SK-N-SH (cell line): ENCODE results near the gene PANK4. TPM values are rescaled to one million over a fixed set of nuclear protein-coding genes. Genes with fewer than 3 reads are reported as not detected.

Source experiments
- CTCF ChIA-PET: fragments of 300-600, 350-600 bp; formaldehyde crosslinking; extraction: SDS; loops from one replicate; lab custom pipeline; 2021; lab: Yijun Ruan, JAX
- POLR2A ChIA-PET: fragments of 350-600 bp; sonication (Branson Sonifier 250); formaldehyde crosslinking; extraction: SDS; loops from one replicate; lab custom pipeline; 2020; ENCODE audit warnings: antibody characterized with exemption, inconsistent platforms; lab: Yijun Ruan, JAX
- DNase-seq: peaks from one replicate; pipeline ENCODE4 v3.0.0; 2012
- H2AFZ ChIP-seq: fragments of 200-600 bp; sonication (generic); 2 replicates; pipeline ENCODE4 v1.8.1; 2016; ENCODE audit warnings: antibody characterized with exemption, mild to moderate bottlenecking, low read depth
- H3F3A ChIP-seq: fragments of 200-600 bp; sonication (generic); replicated peaks from 2 replicates; pipeline ENCODE3; 2016; ENCODE audit warnings: antibody characterized with exemption, mild to moderate bottlenecking; ENCODE audit not compliant: insufficient read depth
- H3K27ac ChIP-seq, 2 experiments: fragments of 200-500 bp in 1 of 2; fragments of 200-600 bp in 1 of 2; sonication (Bioruptor generic) in 1 of 2; sonication (generic), shearing (Covaris generic) in 1 of 2; 2 replicates each; pipeline versions ENCODE4 v1.5.1 to v1.6.1; 2014 to 2016; ENCODE audit warnings: low read depth in 2 of 2, inconsistent platforms in 1 of 2, low read length in 1 of 2, mild to moderate bottlenecking in 1 of 2, mixed read lengths in 1 of 2
- H3K27me3 ChIP-seq: fragments of 200-600 bp; sonication (generic), shearing (Covaris generic); 2 replicates; pipeline ENCODE4 v1.6.1; 2016; ENCODE audit warnings: mixed run types; ENCODE audit not compliant: insufficient read depth
- H3K36me3 ChIP-seq, 2 experiments: fragments of 200-500 bp in 1 of 2; fragments of 200-600 bp in 1 of 2; sonication (Bioruptor generic) in 1 of 2; sonication (generic) in 1 of 2; replicated peaks in 1 of 2; 2 replicates each; pipeline versions ENCODE3 to v1.5.1; 2014 to 2016; ENCODE audit warnings: low read length in 1 of 2, mild to moderate bottlenecking in 1 of 2; ENCODE audit not compliant: insufficient read depth in 2 of 2, control insufficient read depth in 1 of 2
- H3K4me1 ChIP-seq, 2 experiments: fragments of 200-500 bp in 1 of 2; fragments of 200-600 bp in 1 of 2; sonication (Bioruptor generic) in 1 of 2; sonication (generic), shearing (Covaris generic) in 1 of 2; 2 replicates each; pipeline versions ENCODE4 v1.5.1 to v1.6.1; 2014 to 2016; ENCODE audit warnings: low read depth in 1 of 2, low read length in 1 of 2, mixed run types in 1 of 2; ENCODE audit not compliant: insufficient read depth in 2 of 2, control insufficient read depth in 1 of 2
- H3K4me2 ChIP-seq: fragments of 200-600 bp; sonication (generic), shearing (Covaris generic); 2 replicates; pipeline ENCODE4 v1.6.1; 2017; ENCODE audit warnings: mixed run types
- H3K4me3 ChIP-seq, 2 experiments: fragments of 200-500 bp in 1 of 2; fragments of 200-600 bp in 1 of 2; sonication (Bioruptor generic) in 1 of 2; sonication (generic), shearing (Covaris generic) in 1 of 2; 2 replicates each; pipeline versions ENCODE4 v1.5.1 to v1.8.1; 2014 to 2016; ENCODE audit warnings: low read depth in 2 of 2, inconsistent platforms in 1 of 2, low read length in 1 of 2, mild to moderate bottlenecking in 1 of 2, mixed read lengths in 1 of 2, moderate library complexity in 1 of 2
- H3K79me2 ChIP-seq: fragments of 200-600 bp; sonication (generic); 2 replicates; pipeline ENCODE4 v1.8.1; 2017; ENCODE audit warnings: mild to moderate bottlenecking; ENCODE audit not compliant: insufficient read depth
- H3K9ac ChIP-seq: fragments of 200-600 bp; sonication (generic); 2 replicates; pipeline ENCODE4 v1.6.1; 2017; ENCODE audit warnings: mixed run types
- H3K9me2 ChIP-seq: fragments of 200-600 bp; sonication (generic); 2 replicates; pipeline ENCODE4 v1.6.1; 2017; ENCODE audit warnings: mixed run types
- H3K9me3 ChIP-seq: fragments of 200-600 bp; sonication (generic); 2 replicates; pipeline ENCODE4 v1.6.1; 2017; ENCODE audit warnings: mixed run types, mild to moderate bottlenecking, moderate library complexity
- H4K20me1 ChIP-seq: fragments of 200-600 bp; sonication (generic); 2 replicates; pipeline ENCODE4 v1.6.1; 2017; ENCODE audit warnings: mild to moderate bottlenecking, mixed run types; ENCODE audit not compliant: insufficient read depth
- CHD2 ChIP-seq: fragments of 150-350 bp; IDR thresholded peaks from 2 replicates; pipeline ENCODE4 v1.6.1; 2018; ENCODE audit warnings: low read length; ENCODE audit not compliant: partially characterized antibody
- EP300 ChIP-seq, 2 experiments: IDR thresholded peaks; 2 replicates each; pipeline versions ENCODE4 v1.4.0 to v1.6.1; 2012; ENCODE audit warnings: borderline replicate concordance in 1 of 2, low read depth in 1 of 2, low read length in 1 of 2
- NRF1 ChIP-seq: IDR thresholded peaks from 2 replicates; pipeline ENCODE4 v1.6.1; 2012; ENCODE audit warnings: low read depth, mild to moderate bottlenecking, low read length
- PBX3 ChIP-seq: IDR thresholded peaks from 2 replicates; pipeline ENCODE4; 2012
- POLR2AphosphoS5 ChIP-seq: IDR thresholded peaks from 2 replicates; pipeline ENCODE4 v1.6.1; 2012; ENCODE audit warnings: low read depth, low read length
- RFX5 ChIP-seq: IDR thresholded peaks from 2 replicates; pipeline ENCODE4 v1.6.1; 2012; ENCODE audit warnings: mild to moderate bottlenecking, improper control_type of control experiment, low read length
- RXRA ChIP-seq: IDR thresholded peaks from 2 replicates; pipeline ENCODE4 v1.4.0; 2012; ENCODE audit warnings: low read depth, mild to moderate bottlenecking, borderline replicate concordance
- SMC3 ChIP-seq: IDR thresholded peaks from 2 replicates; pipeline ENCODE4 v1.6.1; 2012; ENCODE audit warnings: low read depth, low read length, improper control_type of control experiment
- WGBS: methylation state at CpG from one replicate; pipeline ENCODE4 v1.1.6; 2017; ENCODE audit warnings: low lambda C conversion rate; 5-methylcytosine and 5-hydroxymethylcytosine counted together
- polyA plus RNA-seq, 3 experiments: library from polyadenylated mRNA; depleted of rRNA; stranded (reverse); fragments of >200 nt; gene quantifications; 2 replicates each; pipeline ENCODE4 v1.2.3, GENCODE V29; 2012
- TF ChIP-seq, protein P1 (sequence below): IDR thresholded peaks from 2 replicates; pipeline ENCODE4 v1.4.0; 2012; ENCODE audit warnings: low read depth, borderline replicate concordance
- TF ChIP-seq, protein P2 (sequence below): fragments of 150-350 bp; IDR thresholded peaks from 2 replicates; pipeline ENCODE4 v1.6.1; 2016; ENCODE audit warnings: mild to moderate bottlenecking, low read depth, low read length
- TF ChIP-seq, protein P3 (sequence below): IDR thresholded peaks from 2 replicates; pipeline ENCODE4 v1.4.0; 2012; ENCODE audit warnings: low read depth, borderline replicate concordance
- TF ChIP-seq, protein P4 (sequence below): fragments of 150-350 bp; IDR thresholded peaks from 2 replicates; pipeline ENCODE4 v1.6.1; 2017; ENCODE audit warnings: antibody characterized with exemption, low read length, low read depth, borderline replicate concordance

PANK4 gene
- polyA plus RNA-seq, 1 of the 3 experiments (the other 2 are of a cell fraction) = 16.6 TPM

DNA sequence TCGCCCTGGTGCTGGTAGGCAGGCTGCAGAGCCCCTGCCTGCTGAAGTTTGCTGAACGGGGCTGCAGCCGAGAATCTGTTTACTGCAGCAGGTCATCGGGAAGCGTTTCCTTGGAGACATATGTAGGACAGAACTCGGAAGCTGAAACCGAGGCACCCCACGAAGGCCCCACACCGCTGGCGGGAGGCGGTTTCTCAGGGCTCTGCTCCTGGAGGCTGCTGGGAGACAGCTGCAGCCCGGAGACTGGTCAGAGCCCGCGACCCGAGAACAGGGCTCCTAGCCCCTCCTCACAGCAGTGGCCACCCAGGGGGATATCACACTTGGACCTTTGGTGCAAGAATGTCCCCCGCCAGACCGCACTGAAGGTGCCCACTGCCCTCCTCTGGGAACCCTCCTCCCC, 63.0 kb downstream of the PANK4 start:
- H4K20me1 ChIP-seq = no peaks in the 10 kb centered on the region
- H3K27me3 ChIP-seq = no peaks in the 10 kb centered on the region
- POLR2A ChIA-PET = no interaction called here
- H3K27ac ChIP-seq = no peak overlapping the region
- peaks cover 0 to 45% of the 10 kb centered on the region in 2 experiments; a peak in 1 of 4 replicates for H3K4me1 ChIP-seq
- H3K4me3 ChIP-seq = no peak overlapping the region
- no peak overlapping the region for H3K9ac ChIP-seq
- no peak for DNase-seq
- no peaks in the 10 kb centered on the region for H3K9me2 ChIP-seq
- CTCF ChIA-PET = interaction anchor here (0.9 to 1.8 kb wide), 3 partner anchors 49 to 268 kb away, joined by 3 to 9 read pairs (median 3); no protein-coding TSS in a partner anchor
- H3K36me3 ChIP-seq = no peaks in the 10 kb centered on the region
- H2AFZ ChIP-seq = no peak overlapping the region
- H3F3A ChIP-seq = no peaks in the 10 kb centered on the region
- WGBS = 67% methylated on average over 9 of the region's 17 CpGs
- H3K79me2 ChIP-seq = no peaks in the 10 kb centered on the region
- no peaks in the 10 kb centered on the region for H3K9me3 ChIP-seq
- H3K4me2 ChIP-seq = no peak overlapping the region
- TF ChIP-seq, protein P1, sequence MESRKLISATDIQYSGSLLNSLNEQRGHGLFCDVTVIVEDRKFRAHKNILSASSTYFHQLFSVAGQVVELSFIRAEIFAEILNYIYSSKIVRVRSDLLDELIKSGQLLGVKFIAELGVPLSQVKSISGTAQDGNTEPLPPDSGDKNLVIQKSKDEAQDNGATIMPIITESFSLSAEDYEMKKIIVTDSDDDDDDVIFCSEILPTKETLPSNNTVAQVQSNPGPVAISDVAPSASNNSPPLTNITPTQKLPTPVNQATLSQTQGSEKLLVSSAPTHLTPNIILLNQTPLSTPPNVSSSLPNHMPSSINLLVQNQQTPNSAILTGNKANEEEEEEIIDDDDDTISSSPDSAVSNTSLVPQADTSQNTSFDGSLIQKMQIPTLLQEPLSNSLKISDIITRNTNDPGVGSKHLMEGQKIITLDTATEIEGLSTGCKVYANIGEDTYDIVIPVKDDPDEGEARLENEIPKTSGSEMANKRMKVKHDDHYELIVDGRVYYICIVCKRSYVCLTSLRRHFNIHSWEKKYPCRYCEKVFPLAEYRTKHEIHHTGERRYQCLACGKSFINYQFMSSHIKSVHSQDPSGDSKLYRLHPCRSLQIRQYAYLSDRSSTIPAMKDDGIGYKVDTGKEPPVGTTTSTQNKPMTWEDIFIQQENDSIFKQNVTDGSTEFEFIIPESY = no peak
- no peak for TF ChIP-seq NRF1

- H3K27me3 ChIP-seq = no peaks in the 10 kb centered on the region
- H4K20me1 ChIP-seq = no peaks in the 10 kb centered on the region
- DNase-seq = no peak
- no peak overlapping the region for H3K4me3 ChIP-seq
- TF ChIP-seq, protein P2, sequence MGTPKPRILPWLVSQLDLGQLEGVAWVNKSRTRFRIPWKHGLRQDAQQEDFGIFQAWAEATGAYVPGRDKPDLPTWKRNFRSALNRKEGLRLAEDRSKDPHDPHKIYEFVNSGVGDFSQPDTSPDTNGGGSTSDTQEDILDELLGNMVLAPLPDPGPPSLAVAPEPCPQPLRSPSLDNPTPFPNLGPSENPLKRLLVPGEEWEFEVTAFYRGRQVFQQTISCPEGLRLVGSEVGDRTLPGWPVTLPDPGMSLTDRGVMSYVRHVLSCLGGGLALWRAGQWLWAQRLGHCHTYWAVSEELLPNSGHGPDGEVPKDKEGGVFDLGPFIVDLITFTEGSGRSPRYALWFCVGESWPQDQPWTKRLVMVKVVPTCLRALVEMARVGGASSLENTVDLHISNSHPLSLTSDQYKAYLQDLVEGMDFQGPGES = no peak
- TF ChIP-seq RFX5 (no peak), PBX3 (no peak), EP300 (IDR thresholded peaks at IDR 0.05; ENCODE audit: borderline replicate concordance in 1 of 2, low read depth in 1 of 2, low read length in 1 of 2) (no peak), POLR2AphosphoS5 (no peak), RXRA (no peak), CHD2 (no peak), SMC3 (no peak)
- TF ChIP-seq, protein P3, sequence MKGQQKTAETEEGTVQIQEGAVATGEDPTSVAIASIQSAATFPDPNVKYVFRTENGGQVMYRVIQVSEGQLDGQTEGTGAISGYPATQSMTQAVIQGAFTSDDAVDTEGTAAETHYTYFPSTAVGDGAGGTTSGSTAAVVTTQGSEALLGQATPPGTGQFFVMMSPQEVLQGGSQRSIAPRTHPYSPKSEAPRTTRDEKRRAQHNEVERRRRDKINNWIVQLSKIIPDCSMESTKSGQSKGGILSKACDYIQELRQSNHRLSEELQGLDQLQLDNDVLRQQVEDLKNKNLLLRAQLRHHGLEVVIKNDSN = no peak
- TF ChIP-seq, protein P4, sequence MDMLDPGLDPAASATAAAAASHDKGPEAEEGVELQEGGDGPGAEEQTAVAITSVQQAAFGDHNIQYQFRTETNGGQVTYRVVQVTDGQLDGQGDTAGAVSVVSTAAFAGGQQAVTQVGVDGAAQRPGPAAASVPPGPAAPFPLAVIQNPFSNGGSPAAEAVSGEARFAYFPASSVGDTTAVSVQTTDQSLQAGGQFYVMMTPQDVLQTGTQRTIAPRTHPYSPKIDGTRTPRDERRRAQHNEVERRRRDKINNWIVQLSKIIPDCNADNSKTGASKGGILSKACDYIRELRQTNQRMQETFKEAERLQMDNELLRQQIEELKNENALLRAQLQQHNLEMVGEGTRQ = no peak
- no peaks in the 10 kb centered on the region for H3K36me3 ChIP-seq
- H3K9me2 ChIP-seq = no peaks in the 10 kb centered on the region
- no peaks in the 10 kb centered on the region for H3K79me2 ChIP-seq
- H3F3A ChIP-seq = no peaks in the 10 kb centered on the region
- H3K27ac ChIP-seq = no peak overlapping the region
- WGBS = 42% methylated on average over 13 of the region's 15 CpGs
- no peaks in the 10 kb centered on the region for H3K9me3 ChIP-seq
- ChIA-PET CTCF (interaction anchor here (1.8 kb wide), 1 partner anchor 84 kb away, joined by 9 read pairs; no protein-coding TSS in a partner anchor), POLR2A (no interaction called here)
- no peak overlapping the region for H2AFZ ChIP-seq
- no peak overlapping the region for H3K4me2 ChIP-seq
- peaks cover 0 to 40% of the 10 kb centered on the region in 2 experiments; a peak in 1 of 4 replicates for H3K4me1 ChIP-seq
- H3K9ac ChIP-seq = no peak overlapping the region
Observed at GRCh38 chr1:2462819-2463218, 63.6 kb downstream of the PANK4 start.
